ENCODE measurements around the gene NMRK2.
"Not testable (repeated sequence)": the region's sequence is repeated elsewhere in the genome, so short reads cannot be mapped to it uniquely, and the experiment has no call there.

The NMRK2 gene

GRCh38 chr19:3959766-3960131 lies 26.9 kb downstream of the NMRK2 start:
- TF ChIP-seq CTCF (IDR thresholded peaks at IDR 0.05; ENCODE audit: low read depth, low read length) = no peak
- no peak for DNase-seq (ENCODE audit: low read depth in 2 of 2)
- H3K4me3 ChIP-seq (replicated peaks in 1 of 2; ENCODE audit: low read depth in 2 of 2, low read length in 2 of 2) = no peak overlapping the region

DNA sequence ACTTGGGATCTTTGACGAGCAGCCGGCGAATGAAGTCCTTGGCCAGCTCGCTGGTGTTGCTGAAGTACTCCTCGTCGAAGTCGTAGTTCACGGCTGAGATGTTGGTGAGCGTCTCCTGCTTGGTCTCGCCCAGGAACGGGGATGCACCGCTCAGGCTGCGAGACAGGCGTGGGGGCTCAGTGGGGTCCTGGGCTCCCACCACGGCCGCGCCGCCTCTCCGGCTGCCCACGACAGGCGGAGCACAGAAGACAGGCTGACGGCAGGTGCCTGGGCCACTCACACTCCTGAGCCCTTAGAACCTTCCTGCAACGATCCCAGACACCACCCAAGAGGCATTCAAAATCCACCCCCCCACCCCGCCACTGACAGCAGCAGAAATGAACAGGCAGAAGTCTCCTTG lies 28.1 kb downstream of the NMRK2 start:
- no peak for TF ChIP-seq CTCF (IDR thresholded peaks at IDR 0.05; ENCODE audit: low read depth, low read length)
- no peak overlapping the region for H3K4me3 ChIP-seq (replicated peaks in 1 of 2; ENCODE audit: low read depth in 2 of 2, low read length in 2 of 2)
- DNase-seq (ENCODE audit: low read depth in 2 of 2) = no peak

DNA sequence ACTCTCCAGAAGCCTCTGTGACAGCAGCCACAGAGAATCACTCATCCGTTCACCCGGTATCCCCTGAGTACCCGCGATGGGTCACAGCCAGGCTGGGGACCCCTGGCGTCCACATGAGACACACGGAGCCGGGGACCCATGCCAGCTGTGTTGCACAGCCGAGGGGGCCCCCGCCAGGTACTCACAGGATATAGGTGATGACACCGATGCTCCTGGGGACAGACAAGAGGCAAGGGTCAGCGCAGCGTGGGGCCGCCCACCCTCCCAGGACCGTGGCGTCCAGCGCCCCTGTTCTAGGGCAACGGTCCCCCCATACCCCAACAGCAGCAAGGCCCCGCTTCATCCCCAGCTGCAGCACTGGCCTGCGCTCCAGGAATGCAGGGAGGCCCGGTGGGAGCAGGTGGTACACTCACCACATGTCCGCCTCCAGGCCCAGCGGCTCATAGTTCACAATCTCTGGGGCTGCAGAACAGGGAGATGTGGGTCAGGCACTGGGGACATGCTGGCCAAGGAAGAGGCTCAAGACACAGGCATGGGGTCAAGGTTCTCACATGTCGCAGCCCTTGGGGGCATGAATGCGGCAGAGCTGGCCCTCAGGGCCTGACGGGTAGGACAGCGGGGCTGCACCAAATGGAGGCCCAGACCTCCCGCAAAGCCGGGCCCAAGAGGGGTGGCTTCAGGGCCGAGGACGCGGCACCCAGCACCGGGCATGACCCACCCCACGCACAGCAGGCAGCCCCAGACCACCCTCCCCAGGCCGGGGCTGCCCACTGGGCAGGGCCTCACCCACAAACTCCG lies 30.8 kb downstream of the NMRK2 start:
- no peak for TF ChIP-seq CTCF (IDR thresholded peaks at IDR 0.05; ENCODE audit: low read depth, low read length)
- no peak overlapping the region for H3K4me3 ChIP-seq (replicated peaks in 1 of 2; ENCODE audit: low read depth in 2 of 2, low read length in 2 of 2)
- DNase-seq (ENCODE audit: low read depth in 2 of 2) = no peak

GRCh38 chr19:3964256-3965194 lies 31.7 kb downstream of the NMRK2 start:
- no peak for DNase-seq (ENCODE audit: low read depth in 2 of 2)
- TF ChIP-seq CTCF (IDR thresholded peaks at IDR 0.05; ENCODE audit: low read depth, low read length) = no peak

GRCh38 chr19:3966051-3967017 lies 33.5 kb downstream of the NMRK2 start:
- no peak for TF ChIP-seq CTCF (IDR thresholded peaks at IDR 0.05; ENCODE audit: low read depth, low read length)
- DNase-seq (ENCODE audit: low read depth in 2 of 2) = no peak
- H3K4me3 ChIP-seq (replicated peaks in 1 of 2; ENCODE audit: low read depth in 2 of 2, low read length in 2 of 2) = no peak overlapping the region

More at GRCh38 chr19:3964256-3965194, 31.7 kb downstream of the NMRK2 start:
- no peak overlapping the region for H3K4me3 ChIP-seq (replicated peaks in 1 of 2; ENCODE audit: low read depth in 2 of 2, low read length in 2 of 2)

GRCh38 chr19:3967983-3968382 lies 35.1 kb downstream of the NMRK2 start:
- not testable (repeated sequence) for DNase-seq (ENCODE audit: low read depth in 2 of 2); H3K4me3 ChIP-seq (replicated peaks in 1 of 2; ENCODE audit: low read depth in 2 of 2, low read length in 2 of 2)
